ENCODE measurements around the gene IFT43.
A peak's percentile ranks its signal among the peaks of the same experiment; 100 is the strongest.

DNA sequence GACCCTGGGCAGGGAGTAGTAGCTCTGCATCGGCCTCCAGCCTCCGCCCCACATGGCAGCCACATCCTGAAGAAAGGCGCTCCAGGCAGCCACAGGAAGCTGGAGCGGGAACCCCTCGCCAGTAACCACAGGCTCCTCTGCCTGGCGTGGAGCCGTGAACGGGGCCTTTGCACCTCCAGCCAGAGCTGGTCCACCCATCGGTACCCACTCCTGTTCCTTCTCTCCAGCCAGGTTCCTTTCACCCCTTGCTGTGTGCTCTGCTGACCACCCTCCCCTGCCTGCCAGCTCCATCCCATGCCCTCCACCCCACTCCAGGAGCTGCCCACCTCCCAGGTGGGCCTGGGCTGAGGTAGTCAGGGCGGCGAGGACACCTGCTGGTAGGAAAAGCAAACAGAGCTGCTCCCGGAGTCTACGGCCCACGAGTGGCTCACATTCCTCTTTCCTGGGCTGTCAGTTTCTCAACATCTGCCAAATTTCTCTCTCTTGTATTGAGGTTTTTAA lies 6.4 kb upstream of the IFT43 start:
- TF ChIP-seq POLR2AphosphoS5 (IDR thresholded peaks at IDR 0.05; ENCODE audit: low read depth, low read length) (no peak), SIN3A (IDR thresholded peaks at IDR 0.05; ENCODE audit: borderline replicate concordance, insufficient read depth, low read length) (no peak), TAF1 (IDR thresholded peaks at IDR 0.05; ENCODE audit: borderline replicate concordance, insufficient read depth, low read length) (0 out of 2 replicates have a peak, but pooled peaks have one; percentile 37)
- TF ChIP-seq, protein P1, sequence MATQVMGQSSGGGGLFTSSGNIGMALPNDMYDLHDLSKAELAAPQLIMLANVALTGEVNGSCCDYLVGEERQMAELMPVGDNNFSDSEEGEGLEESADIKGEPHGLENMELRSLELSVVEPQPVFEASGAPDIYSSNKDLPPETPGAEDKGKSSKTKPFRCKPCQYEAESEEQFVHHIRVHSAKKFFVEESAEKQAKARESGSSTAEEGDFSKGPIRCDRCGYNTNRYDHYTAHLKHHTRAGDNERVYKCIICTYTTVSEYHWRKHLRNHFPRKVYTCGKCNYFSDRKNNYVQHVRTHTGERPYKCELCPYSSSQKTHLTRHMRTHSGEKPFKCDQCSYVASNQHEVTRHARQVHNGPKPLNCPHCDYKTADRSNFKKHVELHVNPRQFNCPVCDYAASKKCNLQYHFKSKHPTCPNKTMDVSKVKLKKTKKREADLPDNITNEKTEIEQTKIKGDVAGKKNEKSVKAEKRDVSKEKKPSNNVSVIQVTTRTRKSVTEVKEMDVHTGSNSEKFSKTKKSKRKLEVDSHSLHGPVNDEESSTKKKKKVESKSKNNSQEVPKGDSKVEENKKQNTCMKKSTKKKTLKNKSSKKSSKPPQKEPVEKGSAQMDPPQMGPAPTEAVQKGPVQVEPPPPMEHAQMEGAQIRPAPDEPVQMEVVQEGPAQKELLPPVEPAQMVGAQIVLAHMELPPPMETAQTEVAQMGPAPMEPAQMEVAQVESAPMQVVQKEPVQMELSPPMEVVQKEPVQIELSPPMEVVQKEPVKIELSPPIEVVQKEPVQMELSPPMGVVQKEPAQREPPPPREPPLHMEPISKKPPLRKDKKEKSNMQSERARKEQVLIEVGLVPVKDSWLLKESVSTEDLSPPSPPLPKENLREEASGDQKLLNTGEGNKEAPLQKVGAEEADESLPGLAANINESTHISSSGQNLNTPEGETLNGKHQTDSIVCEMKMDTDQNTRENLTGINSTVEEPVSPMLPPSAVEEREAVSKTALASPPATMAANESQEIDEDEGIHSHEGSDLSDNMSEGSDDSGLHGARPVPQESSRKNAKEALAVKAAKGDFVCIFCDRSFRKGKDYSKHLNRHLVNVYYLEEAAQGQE (IDR thresholded peaks at IDR 0.05; ENCODE audit: insufficient read depth in 1 of 2, low read depth in 2 of 2, low read length in 2 of 2), result no peak

Data from PFSK-1 (cell line).